Measurements from ENCODE around the gene FADD.
A peak's percentile ranks its signal among the peaks of the same experiment; 100 is the strongest.

The FADD gene, protein sequence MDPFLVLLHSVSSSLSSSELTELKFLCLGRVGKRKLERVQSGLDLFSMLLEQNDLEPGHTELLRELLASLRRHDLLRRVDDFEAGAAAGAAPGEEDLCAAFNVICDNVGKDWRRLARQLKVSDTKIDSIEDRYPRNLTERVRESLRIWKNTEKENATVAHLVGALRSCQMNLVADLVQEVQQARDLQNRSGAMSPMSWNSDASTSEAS

DNA sequence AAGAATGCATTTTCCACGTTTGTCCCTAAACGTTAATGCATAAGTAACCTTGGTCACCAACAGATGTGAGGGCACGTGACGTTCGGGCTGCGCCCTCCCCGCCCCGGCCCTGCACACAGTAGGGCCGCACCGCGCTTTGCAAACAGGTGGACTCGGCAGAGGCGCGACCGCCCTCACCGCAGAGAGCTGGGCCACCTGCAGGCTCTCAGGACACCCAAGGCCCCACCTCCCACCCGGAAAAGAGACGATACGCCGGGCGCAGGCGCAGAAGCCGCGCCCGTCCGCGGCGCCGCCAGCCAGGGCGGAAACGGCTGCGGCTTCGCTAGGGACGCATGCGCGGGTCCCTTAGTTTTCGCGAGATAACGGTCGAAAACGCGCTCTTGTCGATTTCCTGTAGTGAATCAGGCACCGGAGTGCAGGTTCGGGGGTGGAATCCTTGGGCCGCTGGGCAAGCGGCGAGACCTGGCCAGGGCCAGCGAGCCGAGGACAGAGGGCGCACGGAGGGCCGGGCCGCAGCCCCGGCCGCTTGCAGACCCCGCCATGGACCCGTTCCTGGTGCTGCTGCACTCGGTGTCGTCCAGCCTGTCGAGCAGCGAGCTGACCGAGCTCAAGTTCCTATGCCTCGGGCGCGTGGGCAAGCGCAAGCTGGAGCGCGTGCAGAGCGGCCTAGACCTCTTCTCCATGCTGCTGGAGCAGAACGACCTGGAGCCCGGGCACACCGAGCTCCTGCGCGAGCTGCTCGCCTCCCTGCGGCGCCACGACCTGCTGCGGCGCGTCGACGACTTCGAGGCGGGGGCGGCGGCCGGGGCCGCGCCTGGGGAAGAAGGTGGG, at the start of gene FADD:
FADD (plus strand) TSS at position 377 of the 831 bp plus-strand sequence; CDS start at position 541, 164 bp downstream.
- DNase-seq, result peak; percentile 94

- no peak for DNase-seq
These were observed 47.7 kb upstream of the FADD start for GRCh38 chr11:70155386-70155785.

GRCh38 chr11:70156291-70157037, 46.6 kb upstream of the FADD start:
- DNase-seq, result no peak

DNA sequence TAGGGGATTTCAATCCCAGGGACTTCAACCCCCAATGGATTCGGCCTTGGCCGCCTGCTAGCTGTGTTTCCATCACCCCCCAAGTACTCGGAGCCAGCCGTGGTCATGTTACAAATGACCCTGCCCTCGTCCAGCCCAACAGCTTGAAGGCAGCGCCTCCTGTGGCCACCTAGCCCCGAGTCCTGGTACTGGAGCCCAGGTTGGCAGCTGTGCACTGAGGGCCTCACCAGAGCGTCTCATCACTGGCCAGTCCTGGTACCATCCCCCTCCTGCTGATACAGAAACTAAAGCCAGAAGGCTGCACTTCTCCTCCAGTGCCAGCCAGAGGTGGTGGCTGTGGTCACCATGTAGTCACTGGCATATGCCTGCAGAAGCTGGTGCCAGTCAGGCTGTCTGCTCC, 44.9 kb upstream of the FADD start:
- DNase-seq, result no peak

DNA sequence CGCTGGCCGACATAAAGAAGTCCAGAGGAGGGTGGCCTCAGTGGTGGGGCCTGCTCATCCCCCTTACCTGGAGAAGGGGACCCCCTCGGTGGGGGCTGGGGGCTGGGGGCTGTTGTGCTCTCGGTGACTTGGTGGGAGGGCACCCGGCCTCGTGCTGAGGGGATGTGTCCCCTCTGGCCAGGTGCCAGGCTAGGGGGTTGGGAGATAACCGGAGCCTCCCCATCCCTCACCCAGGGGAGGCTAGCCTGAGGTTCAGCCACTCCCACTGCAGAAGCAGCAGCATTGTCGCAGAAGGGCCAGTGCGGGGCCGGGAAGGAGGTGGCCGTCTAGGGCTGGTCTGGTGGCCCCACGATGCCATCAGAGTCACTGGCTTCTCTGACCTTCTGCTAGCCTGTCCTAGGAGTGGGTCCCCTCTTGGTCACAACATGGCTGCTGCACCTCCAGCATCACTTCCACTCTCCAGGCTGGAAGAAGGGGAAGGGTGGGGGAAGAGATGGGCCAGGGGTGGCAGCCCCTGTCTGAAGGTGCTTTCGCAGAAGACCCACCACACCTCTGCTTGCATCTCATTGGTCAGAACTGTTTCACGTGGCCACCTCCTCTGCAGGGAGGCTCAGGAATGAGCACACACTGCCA, 44.2 kb upstream of the FADD start:
- DNase-seq, result no peak

GRCh38 chr11:70159627-70160570, 43.2 kb upstream of the FADD start:
- no peak for DNase-seq

GRCh38 chr11:70161043-70161625, 42.0 kb upstream of the FADD start:
- no peak for DNase-seq

DNA sequence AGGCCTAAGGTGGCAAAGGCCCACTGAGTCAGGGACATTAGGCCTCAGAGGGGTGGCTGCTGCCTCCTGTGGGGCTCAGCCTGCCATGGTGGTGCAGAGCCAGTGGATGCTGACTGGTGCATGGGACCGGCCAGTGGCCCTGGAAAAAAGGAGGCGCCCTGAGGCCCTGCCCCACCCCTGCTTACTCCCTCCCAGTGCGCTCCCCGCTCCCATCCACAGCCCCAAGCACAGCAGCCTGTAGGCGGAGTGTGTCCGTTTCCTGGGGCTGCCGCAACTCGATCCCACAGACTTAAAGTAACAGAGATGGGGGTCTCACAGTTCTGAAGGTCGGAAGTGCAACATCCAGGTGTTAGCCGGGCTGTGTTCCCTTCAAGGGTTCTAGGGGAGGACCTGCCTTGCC, 38.4 kb upstream of the FADD start:
- DNase-seq, result no peak

- no peak for DNase-seq
These were observed 36.0 kb upstream of the FADD start for GRCh38 chr11:70167120-70167519.

- no peak for DNase-seq
These were observed 35.2 kb upstream of the FADD start for GRCh38 chr11:70167723-70168404.

- no peak for DNase-seq
These were observed 34.7 kb upstream of the FADD start for GRCh38 chr11:70168405-70168754.

DNA sequence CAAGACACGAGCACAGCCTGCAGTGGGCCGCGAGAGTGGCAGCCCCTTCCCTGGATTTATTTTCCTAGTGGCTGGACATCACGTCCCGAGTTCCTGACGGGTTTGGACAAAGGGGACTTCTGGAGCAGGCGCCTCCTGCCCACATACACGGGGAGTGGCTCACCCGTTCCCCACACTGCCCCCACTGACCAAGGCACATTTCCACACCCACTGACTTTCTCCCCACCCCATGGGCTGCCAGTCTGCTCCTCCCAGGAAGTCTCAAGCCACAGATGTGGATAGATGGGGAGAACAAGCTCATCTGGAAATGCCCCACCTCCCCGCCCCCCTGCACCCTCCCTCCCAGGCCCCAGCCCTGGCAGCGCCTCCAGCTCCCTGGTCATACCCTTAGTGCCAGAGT, 34.0 kb upstream of the FADD start:
- no peak for DNase-seq

DNA sequence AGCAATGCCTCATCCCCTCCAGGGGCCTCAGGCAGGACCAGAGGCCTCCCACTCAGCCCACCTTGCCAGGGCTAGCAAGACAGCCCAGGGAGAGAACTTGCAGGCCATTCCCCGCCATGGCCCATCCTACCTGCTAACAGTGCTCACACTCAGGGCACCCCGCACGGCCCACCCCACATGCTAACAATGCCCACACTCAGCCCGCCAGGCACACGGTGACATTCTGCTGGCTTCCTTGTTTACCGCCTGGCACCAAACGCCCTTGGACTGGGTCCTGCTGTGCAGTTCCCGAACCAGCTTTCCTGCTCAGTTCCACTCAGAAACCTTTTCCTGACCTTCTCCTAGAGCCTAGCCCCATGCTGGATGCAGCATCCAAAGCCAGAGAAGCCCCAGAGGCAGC, 33.5 kb upstream of the FADD start:
- DNase-seq, result no peak

DNA sequence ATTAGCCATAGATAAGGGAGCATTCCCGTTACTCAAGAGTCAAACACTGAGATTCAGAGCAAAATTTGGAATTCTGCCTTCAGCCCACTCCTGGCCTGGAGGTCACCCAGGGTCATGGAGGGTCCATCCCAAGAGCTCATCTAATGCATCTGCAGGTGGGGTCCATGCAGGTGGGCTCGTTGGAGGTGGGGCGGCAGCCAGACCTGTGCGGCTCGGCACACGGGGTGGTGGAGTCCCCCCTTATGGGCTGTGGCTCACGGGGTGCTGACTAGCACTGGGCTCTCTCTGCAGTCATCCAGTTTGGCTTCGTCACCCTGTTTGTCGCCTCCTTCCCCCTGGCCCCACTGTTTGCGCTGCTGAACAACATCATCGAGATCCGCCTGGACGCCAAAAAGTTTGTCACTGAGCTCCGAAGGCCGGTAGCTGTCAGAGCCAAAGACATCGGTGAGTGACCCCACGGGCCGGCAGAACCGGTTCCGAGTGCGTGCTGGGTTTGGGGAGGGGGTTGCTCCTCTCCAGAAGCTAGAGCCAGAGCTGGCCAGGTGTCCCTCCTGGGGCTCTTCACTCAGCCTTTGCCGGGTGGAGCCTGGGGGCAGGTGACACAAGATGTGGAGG, 32.4 kb upstream of the FADD start:
- no peak for DNase-seq

GRCh38 chr11:70173018-70173417, 30.1 kb upstream of the FADD start:
- no peak for DNase-seq

GRCh38 chr11:70174547-70175235, 28.4 kb upstream of the FADD start:
- DNase-seq, result no peak

- no peak for DNase-seq
These were observed 27.8 kb upstream of the FADD start for GRCh38 chr11:70175236-70175698.

GRCh38 chr11:70176940-70177689, 26.0 kb upstream of the FADD start:
- DNase-seq, result peak; percentile 48

- DNase-seq, result no peak
These were observed 22.2 kb upstream of the FADD start for GRCh38 chr11:70180906-70181305.

Data from CD4-positive, alpha-beta T cell treated with Interleukin-10 for 1 hour (primary cell).